Measurements from ENCODE around the gene TTC34.
A peak's percentile ranks its signal among the peaks of the same experiment; 100 is the strongest.

TTC34 gene

GRCh38 chr1:2623571-2624337, 177.7 kb downstream of the TTC34 start:
- no peak for DNase-seq

GRCh38 chr1:2617971-2618470, 183.5 kb downstream of the TTC34 start:
- no peak for DNase-seq

- DNase-seq, result no peak
Observed at GRCh38 chr1:2614145-2614544, 187.3 kb downstream of the TTC34 start.

DNA sequence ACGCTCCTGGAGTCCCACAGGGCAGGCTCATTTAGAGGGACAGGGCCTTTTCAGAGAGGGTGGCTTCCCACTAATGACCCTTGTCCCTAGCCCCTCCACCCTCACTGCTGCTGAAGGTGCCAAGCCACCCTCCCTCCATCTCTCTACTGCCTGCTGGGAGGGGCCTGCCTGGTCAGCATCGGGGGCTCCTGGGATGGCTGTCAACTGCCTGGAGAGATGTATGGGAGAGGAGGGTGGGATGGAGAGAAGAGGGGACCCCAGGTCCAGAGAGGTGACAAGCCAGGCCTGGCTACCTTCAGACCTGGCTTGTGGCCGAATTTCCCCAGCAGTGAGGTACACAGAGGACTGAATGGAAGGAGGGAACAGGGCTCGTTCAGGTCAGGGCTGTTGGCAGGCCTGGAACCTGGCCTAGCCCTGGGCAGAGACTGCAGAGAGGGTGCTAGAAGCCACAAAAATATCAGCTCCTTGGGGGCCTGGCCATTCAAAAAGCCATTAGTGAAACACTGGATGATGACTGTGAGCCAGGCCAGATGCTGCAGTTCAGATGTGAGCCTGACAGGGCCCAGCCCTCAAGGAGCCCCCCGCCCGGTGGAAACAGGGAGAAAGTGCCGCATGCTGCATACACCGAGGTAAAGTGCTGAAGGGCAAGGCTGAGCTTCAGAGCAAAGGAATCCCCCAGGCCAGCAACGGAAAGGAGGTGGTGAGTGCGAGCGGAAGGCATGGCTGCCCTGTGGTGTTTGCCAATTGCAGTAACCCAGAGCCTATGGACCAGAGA, 188.7 kb downstream of the TTC34 start:
- no peak for DNase-seq

- DNase-seq, result no peak
Observed at GRCh38 chr1:2611621-2612437, 189.7 kb downstream of the TTC34 start.

DNA sequence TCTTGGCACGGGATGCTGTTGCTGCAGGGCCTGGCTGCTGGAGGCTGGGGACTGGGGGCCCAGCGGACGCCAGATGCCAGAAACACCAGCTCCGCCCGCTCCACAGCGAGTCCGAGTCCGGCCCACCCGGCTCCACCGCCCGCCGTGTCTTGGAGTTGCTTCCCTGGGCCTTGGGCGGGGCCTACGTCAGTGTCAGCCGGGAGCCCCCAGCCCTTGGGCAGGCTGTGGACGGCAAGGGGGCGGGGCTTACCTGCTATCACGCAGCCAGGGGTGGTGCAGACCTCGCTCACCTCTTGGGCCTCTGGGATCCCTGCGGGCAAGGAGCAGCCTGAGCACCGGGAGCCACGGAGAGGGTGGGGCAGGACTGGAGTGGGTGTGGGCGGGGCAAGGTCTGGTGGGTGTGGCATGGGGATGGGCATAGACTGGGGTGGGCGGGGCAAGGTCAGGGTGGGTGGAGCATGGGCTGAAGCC, 190.4 kb downstream of the TTC34 start:
- DNase-seq, result peak; percentile 73

DNA sequence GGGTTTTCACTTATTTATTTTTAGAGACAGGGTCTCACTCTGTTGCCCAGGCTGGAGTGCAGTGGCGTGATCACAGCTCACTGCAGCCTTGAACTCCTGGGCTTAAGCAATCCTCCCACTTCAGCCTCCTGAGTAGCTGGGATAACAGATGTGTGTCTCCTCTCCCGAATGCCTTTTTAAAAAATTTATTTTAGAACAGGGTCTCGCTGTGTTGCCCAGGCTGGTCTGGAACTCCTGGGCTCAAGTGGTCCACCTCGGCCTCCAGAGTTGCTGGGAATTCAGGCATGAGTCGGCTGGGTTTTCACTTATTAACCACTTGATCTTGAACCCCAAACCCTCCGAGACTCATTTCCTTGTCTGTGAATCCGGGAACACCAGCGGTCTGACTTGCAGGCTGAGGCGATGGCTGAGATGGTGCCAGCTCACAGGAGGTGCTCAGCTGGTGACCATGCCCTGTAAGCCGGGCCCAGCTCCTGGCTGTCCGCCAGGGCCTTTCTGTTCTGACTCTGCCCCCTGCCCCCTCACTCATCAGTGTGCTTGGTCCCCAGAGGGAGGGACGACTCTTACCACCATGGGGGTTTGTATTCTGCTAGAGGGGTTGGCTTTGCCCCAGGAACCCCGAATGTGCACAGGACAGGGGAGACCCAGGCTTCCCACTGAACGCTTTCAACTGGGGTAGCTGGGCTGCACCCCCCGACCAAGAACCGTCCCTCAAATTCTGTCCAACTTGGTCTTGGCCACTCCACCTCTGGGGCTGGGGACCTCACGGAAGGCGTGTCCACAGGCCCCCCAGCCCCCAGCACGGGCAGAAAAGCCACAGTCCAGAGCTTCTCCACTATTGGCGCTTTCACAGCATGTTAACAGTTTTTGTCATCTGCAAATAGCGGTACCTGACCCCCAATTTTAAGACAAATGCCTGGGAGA, 191.2 kb downstream of the TTC34 start:
- no peak for DNase-seq

GRCh38 chr1:2609319-2610035, 192.0 kb downstream of the TTC34 start:
- DNase-seq, result no peak

DNA sequence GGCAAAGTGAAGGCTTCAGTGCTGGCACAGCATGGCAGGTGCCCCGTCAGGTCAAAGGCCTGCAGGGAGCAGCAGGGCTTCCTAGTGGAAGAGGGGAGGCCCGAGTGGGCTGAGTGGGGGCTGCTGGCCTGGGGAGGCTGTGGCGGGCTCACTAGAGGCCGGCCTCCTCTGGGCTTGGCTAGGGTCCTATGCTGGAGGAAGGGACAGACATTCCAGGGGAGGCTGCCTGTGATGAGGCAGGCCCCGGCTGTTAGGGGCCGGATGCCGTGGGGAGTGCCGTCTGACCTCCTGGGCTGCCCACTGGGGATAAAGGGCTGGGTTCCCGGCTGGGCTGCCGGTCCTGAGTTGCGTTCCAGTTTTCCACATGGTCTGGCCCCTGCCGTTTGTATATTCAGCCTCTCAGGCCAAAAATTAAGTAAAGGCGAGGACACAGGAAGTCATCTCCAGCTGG, 193.8 kb downstream of the TTC34 start:
- DNase-seq, result no peak

DNA sequence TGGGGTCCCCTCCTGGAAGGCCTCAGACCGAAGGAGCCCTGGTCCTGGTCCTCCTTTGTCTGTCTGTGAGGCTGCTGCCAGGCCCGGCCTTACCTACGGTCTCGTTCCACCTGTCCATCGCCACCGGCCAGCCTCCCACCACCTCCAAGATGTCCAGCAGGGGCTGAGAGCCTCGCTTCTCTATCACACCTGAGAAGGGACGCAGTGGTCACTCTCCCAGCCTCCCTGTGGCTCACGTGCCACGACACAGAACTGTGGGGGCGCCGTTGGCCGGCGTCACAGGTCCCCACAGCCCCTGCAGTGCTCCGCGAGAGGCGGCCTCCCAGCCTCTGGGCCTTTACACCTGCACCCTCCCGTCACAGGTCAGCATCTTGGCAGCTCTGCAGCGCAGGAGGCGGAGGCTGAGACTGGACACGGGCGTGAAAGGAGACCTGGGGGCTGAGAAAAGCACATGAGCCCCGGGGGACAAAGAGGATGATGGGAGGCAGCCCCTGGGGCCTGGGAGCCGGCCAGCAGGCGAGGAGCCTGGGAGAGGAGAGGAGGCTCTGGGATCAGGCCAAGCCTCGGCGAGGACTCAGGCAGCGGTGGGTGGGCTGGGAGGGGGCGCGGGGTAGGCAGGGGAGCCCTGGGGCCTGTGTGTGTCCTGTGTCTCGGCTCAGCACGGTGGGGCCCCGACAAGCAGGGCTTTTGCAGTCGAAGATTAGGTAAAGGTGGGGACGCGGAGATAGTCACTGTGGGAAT, 194.4 kb downstream of the TTC34 start:
- DNase-seq, result peak; percentile 16

- DNase-seq, result no peak
Observed at GRCh38 chr1:2606396-2606880, 195.1 kb downstream of the TTC34 start.

DNA sequence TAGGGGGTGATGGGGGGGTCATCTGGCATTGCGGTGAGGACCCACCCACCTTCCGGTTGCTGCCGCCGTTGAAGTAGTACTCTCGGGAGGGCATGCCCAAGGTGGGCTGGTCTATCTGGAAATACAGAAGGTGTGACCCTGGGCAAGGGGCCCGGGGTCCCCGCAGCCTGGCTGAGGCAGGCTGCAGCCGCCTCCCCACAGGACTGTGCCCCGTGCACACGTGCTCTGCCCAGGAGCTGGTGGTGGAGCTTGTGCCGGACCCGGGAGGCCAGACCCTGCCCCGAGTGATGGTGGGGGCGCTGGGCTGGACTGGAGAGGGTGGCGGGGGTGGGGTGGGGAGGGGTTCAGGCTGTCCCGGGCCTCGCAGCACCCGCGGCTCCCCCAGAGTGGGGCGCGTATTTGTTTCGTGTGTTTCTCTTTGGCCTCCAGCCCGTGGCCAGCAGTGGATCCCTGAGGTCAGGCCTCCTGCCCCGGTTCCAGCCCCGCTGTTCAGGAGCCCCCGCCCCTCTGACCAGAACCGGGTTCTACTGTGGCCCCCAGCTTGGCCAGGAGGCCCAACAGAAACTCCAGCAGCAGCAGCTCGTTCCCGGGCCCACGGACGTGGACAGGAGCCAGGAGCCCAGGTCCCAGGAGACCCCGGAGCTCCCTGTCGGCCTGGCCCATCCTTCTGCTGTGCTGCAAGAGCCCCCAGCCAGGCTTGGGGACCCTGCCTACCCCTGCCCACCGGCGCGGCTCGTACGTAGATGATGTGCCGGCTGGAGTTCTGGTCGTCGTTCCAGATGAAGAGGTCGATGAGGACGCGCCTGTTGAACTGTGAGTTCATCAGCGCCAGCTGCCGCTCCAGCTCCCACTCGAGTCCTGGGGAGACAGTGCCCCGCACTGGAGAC, 195.7 kb downstream of the TTC34 start:
- DNase-seq, result no peak

- DNase-seq, result no peak
Observed at GRCh38 chr1:2604844-2605508, 196.5 kb downstream of the TTC34 start.

- no peak for DNase-seq
Observed at GRCh38 chr1:2604156-2604843, 197.2 kb downstream of the TTC34 start.

GRCh38 chr1:2603521-2604155, 197.9 kb downstream of the TTC34 start:
- DNase-seq, result no peak

GRCh38 chr1:2602866-2603520, 198.5 kb downstream of the TTC34 start:
- DNase-seq, result no peak

DNA sequence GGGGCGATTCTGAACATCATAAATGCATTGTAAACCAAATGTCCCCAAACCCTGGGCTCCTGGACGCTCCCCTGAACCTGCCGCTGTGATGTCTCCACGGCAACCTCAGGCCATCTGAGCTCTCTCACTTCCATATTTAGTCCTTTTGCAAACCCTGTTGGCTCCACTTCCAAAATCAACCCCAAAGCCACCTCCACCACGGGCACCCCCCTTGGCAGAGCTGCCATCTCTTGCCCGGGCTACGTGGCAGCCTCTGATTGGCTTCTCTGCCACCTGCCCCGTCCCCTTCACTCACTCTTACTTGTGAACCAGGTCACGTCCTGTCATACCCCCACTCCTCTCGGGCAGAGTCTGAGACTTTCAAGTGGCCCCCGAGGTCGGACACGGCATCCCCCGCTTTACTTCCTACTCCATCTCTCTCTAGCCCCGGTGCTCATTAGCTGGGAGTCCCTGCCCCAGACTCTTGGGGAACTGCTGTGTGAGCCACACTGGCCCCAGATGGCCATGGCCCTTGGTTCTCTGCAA, 199.1 kb downstream of the TTC34 start:
- DNase-seq, result no peak

Data from eye (tissue), 1 donor.